ENCODE measurements around the gene WDR74. TPM values are rescaled to one million over a fixed set of nuclear protein-coding genes. Genes with fewer than 3 reads are reported as not detected.
"Not testable (repeated sequence)": the region's sequence is repeated elsewhere in the genome, so short reads cannot be mapped to it uniquely, and the experiment has no call there.

WDR74 gene
- total and polyA plus RNA-seq, 2 of the 13 experiments (the other 11 are each of a cell fraction or from before 2014, with no cell fraction given) = 77.0 to 83.3 TPM

GRCh38 chr11:62860835-62861563, 21.6 kb upstream of the WDR74 start (continued):
- TF ChIP-seq ZXDC (CRISPR knock-in tag; IDR thresholded peaks at IDR 0.05) (no peak), MED1 (CRISPR knock-in tag; IDR thresholded peaks at IDR 0.05) (0 out of 2 replicates have a peak, but pooled peaks have one; percentile 32), ZMAT3 (CRISPR knock-in tag; conservative IDR thresholded peaks at IDR 0.05) (no peak), PATZ1 (CRISPR knock-in tag; IDR thresholded peaks at IDR 0.05) (peak; percentile 50; the same call in 1 of the 2 replicates), SP5 (CRISPR knock-in tag; IDR thresholded peaks at IDR 0.05; ENCODE audit: borderline replicate concordance, low read depth) (no peak), FOXA3 (CRISPR knock-in tag; IDR thresholded peaks at IDR 0.05) (peak; percentile 21; the same call in 1 of the 2 replicates), RARA (CRISPR knock-in tag; IDR thresholded peaks at IDR 0.05) (0 out of 2 replicates have a peak, but pooled peaks have one; percentile 10), ZNF263 (CRISPR knock-in tag; IDR thresholded peaks at IDR 0.05) (peak; percentile 29; the same call in 1 of the 2 replicates), ZNF460 (CRISPR knock-in tag; IDR thresholded peaks at IDR 0.05; ENCODE audit: borderline replicate concordance) (no peak)
- TF ChIP-seq, protein P1, sequence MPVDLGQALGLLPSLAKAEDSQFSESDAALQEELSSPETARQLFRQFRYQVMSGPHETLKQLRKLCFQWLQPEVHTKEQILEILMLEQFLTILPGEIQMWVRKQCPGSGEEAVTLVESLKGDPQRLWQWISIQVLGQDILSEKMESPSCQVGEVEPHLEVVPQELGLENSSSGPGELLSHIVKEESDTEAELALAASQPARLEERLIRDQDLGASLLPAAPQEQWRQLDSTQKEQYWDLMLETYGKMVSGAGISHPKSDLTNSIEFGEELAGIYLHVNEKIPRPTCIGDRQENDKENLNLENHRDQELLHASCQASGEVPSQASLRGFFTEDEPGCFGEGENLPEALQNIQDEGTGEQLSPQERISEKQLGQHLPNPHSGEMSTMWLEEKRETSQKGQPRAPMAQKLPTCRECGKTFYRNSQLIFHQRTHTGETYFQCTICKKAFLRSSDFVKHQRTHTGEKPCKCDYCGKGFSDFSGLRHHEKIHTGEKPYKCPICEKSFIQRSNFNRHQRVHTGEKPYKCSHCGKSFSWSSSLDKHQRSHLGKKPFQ (CRISPR knock-in tag; IDR thresholded peaks at IDR 0.05; ENCODE audit: insufficient replicate concordance) = no peak
- TF ChIP-seq, protein P2, sequence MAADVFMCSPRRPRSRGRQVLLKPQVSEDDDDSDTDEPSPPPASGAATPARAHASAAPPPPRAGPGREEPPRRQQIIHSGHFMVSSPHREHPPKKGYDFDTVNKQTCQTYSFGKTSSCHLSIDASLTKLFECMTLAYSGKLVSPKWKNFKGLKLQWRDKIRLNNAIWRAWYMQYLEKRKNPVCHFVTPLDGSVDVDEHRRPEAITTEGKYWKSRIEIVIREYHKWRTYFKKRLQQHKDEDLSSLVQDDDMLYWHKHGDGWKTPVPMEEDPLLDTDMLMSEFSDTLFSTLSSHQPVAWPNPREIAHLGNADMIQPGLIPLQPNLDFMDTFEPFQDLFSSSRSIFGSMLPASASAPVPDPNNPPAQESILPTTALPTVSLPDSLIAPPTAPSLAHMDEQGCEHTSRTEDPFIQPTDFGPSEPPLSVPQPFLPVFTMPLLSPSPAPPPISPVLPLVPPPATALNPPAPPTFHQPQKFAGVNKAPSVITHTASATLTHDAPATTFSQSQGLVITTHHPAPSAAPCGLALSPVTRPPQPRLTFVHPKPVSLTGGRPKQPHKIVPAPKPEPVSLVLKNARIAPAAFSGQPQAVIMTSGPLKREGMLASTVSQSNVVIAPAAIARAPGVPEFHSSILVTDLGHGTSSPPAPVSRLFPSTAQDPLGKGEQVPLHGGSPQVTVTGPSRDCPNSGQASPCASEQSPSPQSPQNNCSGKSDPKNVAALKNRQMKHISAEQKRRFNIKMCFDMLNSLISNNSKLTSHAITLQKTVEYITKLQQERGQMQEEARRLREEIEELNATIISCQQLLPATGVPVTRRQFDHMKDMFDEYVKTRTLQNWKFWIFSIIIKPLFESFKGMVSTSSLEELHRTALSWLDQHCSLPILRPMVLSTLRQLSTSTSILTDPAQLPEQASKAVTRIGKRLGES (CRISPR knock-in tag; IDR thresholded peaks at IDR 0.05; ENCODE audit: borderline replicate concordance) = 0 out of 2 replicates have a peak, but pooled peaks have one; percentile 22

DNA sequence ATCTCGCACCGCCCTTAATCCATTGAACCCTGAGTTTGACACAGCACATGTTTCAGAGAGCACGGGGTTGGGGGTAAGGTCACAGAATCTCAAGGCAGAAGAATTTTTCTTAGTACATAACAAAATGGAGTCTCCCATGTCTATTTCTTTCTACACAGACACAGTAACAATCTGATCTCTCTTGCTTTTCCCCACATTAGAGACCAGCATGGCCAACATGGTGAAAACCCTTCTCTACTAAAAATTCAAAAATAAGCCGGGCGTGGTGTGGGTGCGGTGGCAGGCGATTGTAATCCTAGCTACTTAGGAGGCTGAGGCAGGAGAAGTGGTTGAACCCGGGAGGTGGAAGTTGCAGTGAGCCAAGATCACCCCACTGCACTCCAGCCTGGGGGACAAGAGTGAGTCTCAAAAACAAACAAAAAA, 19.9 kb upstream of the WDR74 start:
- BruUV-seq (replicated peaks); in situ Hi-C loops (cut with HindIII; ENCODE audit: extremely low pct_ligation_motif_present, low pct_unique_long_range_greater_than_20kb); H3K27me3 ChIP-seq (ENCODE audit: control insufficient read depth in 1 of 2, insufficient read depth in 2 of 2, low read length in 2 of 2); intact Hi-C loops (cut with micrococcal nuclease; ENCODE audit: unreplicated experiment); FAIRE-seq; DNase-seq (ENCODE audit: low spot score); H3K9me3 ChIP-seq (ENCODE audit: low read length); H3K9ac ChIP-seq (ENCODE audit: insufficient read depth, low read depth, low read length); CTCF ChIA-PET (ENCODE audit: low intra/inter-chr PET ratio, low total read pairs); H2AFZ ChIP-seq (ENCODE audit: low read length); ATAC-seq; H3K4me3 ChIP-seq (replicated peaks in 1 of 3; ENCODE audit: insufficient read depth in 1 of 3, low read depth in 2 of 3, low read length in 3 of 3): not testable (repeated sequence)
- H3K79me2 ChIP-seq (ENCODE audit: insufficient read depth, low read length) = peaks cover 73% of the 10 kb centered on the region
- WGBS (ENCODE audit: low lambda C conversion rate) = 77% methylated on average over 8 of the region's 8 CpGs
- H3K27ac ChIP-seq (ENCODE audit: extremely low read length, insufficient read depth, low read length) = peak overlapping the region; percentile 59
- H3K36me3 ChIP-seq (replicated peaks in 1 of 2; ENCODE audit: control insufficient read depth in 1 of 2, insufficient read depth in 2 of 2, low read length in 2 of 2) = peaks cover 3 to 18% of the 10 kb centered on the region in 2 experiments; a peak in 4 of 5 replicates
- peaks cover 69% of the 10 kb centered on the region for H3K4me1 ChIP-seq (ENCODE audit: insufficient read depth, low read length)
- peak overlapping the region; percentile 37 for H3K4me2 ChIP-seq (ENCODE audit: low read depth, low read length)
- POLR2A ChIA-PET = interaction anchor here (1.4 kb wide), 1 partner anchor 18 kb away, joined by 3 read pairs; no protein-coding TSS in a partner anchor
- H4K20me1 ChIP-seq (ENCODE audit: insufficient read depth, low read length) = peaks cover 10% of the 10 kb centered on the region

Data from HepG2 (cell line).